IMR-90 (cell line): ENCODE data around the gene TOR3A. TPM values are rescaled to one million over a fixed set of nuclear protein-coding genes. Genes with fewer than 3 reads are reported as not detected.

Source experiments
- ATAC-seq: fragments of 200-7000 bp; cut with Tn5 transposase; 2 replicates; pipeline ENCODE4 v1.9.1; 2020; ENCODE audit warnings: low read depth, mild to moderate bottlenecking, moderate library complexity
- BruUV-seq: library from RNA; stranded (reverse); fragments of 400-500 nt; replicated peaks from 2 replicates; lab custom pipeline; 2021; lab: Mats Ljungman, UMichigan
- CTCF ChIA-PET: fragments of 300-600 bp; formaldehyde crosslinking; extraction: SDS; loops from one replicate; lab custom pipeline; 2021; ENCODE audit warnings: antibody characterized with exemption; lab: Yijun Ruan, JAX
- POLR2A ChIA-PET: fragments of 300-600 bp; sonication (Branson Sonifier 250); formaldehyde crosslinking; loops from one replicate; lab custom pipeline; 2022; ENCODE audit warnings: antibody characterized with exemption; ENCODE audit not compliant: unreplicated experiment; lab: Charles Lee
- DNase-seq: peaks from one replicate; pipeline ENCODE4 v3.0.0; 2013
- H2AFZ ChIP-seq: replicated peaks from 2 replicates; pipeline ENCODE3; 2013; ENCODE audit warnings: low read length, mild to moderate bottlenecking; ENCODE audit not compliant: poor library complexity
- H2AK5ac ChIP-seq: 2 replicates; pipeline ENCODE4 v1.6.1; 2013; ENCODE audit warnings: low read depth, low read length, inconsistent platforms
- H2AK9ac ChIP-seq: replicated peaks from 2 replicates; pipeline ENCODE3; 2013; ENCODE audit warnings: mild to moderate bottlenecking, low read depth, low read length, moderate library complexity; ENCODE audit not compliant: poor library complexity
- H2BK120ac ChIP-seq: 2 replicates; pipeline ENCODE4 v1.6.1; 2013; ENCODE audit warnings: low read depth, low read length, inconsistent platforms
- H2BK15ac ChIP-seq: 3 replicates; pipeline ENCODE4 v1.6.1; 2013; ENCODE audit warnings: low read depth, low read length, inconsistent platforms
- H2BK20ac ChIP-seq: 2 replicates; pipeline ENCODE4 v1.6.1; 2013; ENCODE audit warnings: low read depth, mild to moderate bottlenecking, inconsistent platforms, low read length, moderate library complexity
- H2BK5ac ChIP-seq: 2 replicates; pipeline ENCODE4 v1.6.1; 2013; ENCODE audit warnings: mild to moderate bottlenecking, low read depth, low read length, inconsistent platforms; ENCODE audit not compliant: poor library complexity, severe bottlenecking
- H3K14ac ChIP-seq: replicated peaks from 2 replicates; pipeline ENCODE4 v1.6.1; 2013; ENCODE audit warnings: low read depth, low read length, inconsistent platforms
- H3K18ac ChIP-seq: 2 replicates; pipeline ENCODE4 v1.6.1; 2013; ENCODE audit warnings: low read depth, low read length, control low read depth
- H3K23ac ChIP-seq: 2 replicates; pipeline ENCODE4 v1.6.1; 2013; ENCODE audit warnings: low read depth, low read length, inconsistent platforms
- H3K27ac ChIP-seq: 2 replicates; pipeline ENCODE4 v1.5.1; 2013; ENCODE audit warnings: mild to moderate bottlenecking, control low read depth, low read length; ENCODE audit not compliant: insufficient read depth
- H3K27me3 ChIP-seq: 2 replicates; pipeline ENCODE4 v1.6.1; 2013; ENCODE audit warnings: low read length; ENCODE audit not compliant: control insufficient read depth, insufficient read depth
- H3K36me3 ChIP-seq: 2 replicates; pipeline ENCODE4 v1.6.1; 2013; ENCODE audit warnings: low read length, mixed read lengths; ENCODE audit not compliant: control insufficient read depth, insufficient read depth
- H3K4ac ChIP-seq: 2 replicates; pipeline ENCODE4 v1.6.1; 2013; ENCODE audit warnings: low read depth, low read length, inconsistent platforms
- H3K4me1 ChIP-seq: 2 replicates; pipeline ENCODE4 v1.6.1; 2013; ENCODE audit warnings: low read length, mixed read lengths; ENCODE audit not compliant: control insufficient read depth, insufficient read depth
- H3K4me2 ChIP-seq: 2 replicates; pipeline ENCODE4 v1.6.1; 2013; ENCODE audit warnings: low read depth, mild to moderate bottlenecking, control low read depth, low read length, moderate library complexity
- H3K4me3 ChIP-seq: 2 replicates; pipeline ENCODE4 v1.5.1; 2013; ENCODE audit warnings: low read depth, mild to moderate bottlenecking, control low read depth, low read length, moderate library complexity; ENCODE audit not compliant: insufficient read depth
- H3K56ac ChIP-seq: 2 replicates; pipeline ENCODE4 v1.6.1; 2013; ENCODE audit warnings: low read length, inconsistent platforms; ENCODE audit not compliant: insufficient read depth; ENCODE audit errors: extremely low read depth
- H3K79me1 ChIP-seq, 2 experiments: 2 replicates each; pipeline ENCODE4 v1.6.1; 2013; ENCODE audit warnings: low read length in 2 of 2, inconsistent platforms in 1 of 2, low read depth in 1 of 2
- H3K9ac ChIP-seq: 2 replicates; pipeline ENCODE4 v1.6.1; 2013; ENCODE audit warnings: low read depth, low read length, control low read depth
- H3K9me1 ChIP-seq: 2 replicates; pipeline ENCODE4 v1.6.1; 2013; ENCODE audit warnings: low read length, inconsistent platforms; ENCODE audit not compliant: insufficient read depth
- H3K9me3 ChIP-seq: 2 replicates; pipeline ENCODE4 v1.6.1; 2013; ENCODE audit warnings: low read length; ENCODE audit not compliant: control insufficient read depth, insufficient read depth
- H4K20me1 ChIP-seq: 2 replicates; pipeline ENCODE4 v1.6.1; 2013; ENCODE audit warnings: low read length, inconsistent platforms; ENCODE audit not compliant: insufficient read depth
- H4K5ac ChIP-seq: 2 replicates; pipeline ENCODE4 v1.6.1; 2013; ENCODE audit warnings: mild to moderate bottlenecking, low read depth, low read length, control low read depth
- H4K8ac ChIP-seq, 2 experiments: 2 replicates each; pipeline ENCODE4 v1.6.1; 2013; ENCODE audit warnings: low read depth in 2 of 2, low read length in 2 of 2, control low read depth in 1 of 2, inconsistent platforms in 1 of 2
- H4K91ac ChIP-seq: 2 replicates; pipeline ENCODE4 v1.6.1; 2013; ENCODE audit warnings: low read depth, low read length, inconsistent platforms; ENCODE audit not compliant: insufficient read depth
- BHLHE40 ChIP-seq: fragments of 150-350 bp; IDR thresholded peaks from 2 replicates; pipeline ENCODE4 v1.6.1; 2016; ENCODE audit warnings: mild to moderate bottlenecking, low read depth, low read length
- CEBPB ChIP-seq: IDR thresholded peaks from 2 replicates; pipeline ENCODE4 v1.6.1; 2012; ENCODE audit warnings: low read depth, low read length, improper control_type of control experiment
- CHD1 ChIP-seq: IDR thresholded peaks from 2 replicates; pipeline ENCODE4 v1.6.1; 2012; ENCODE audit warnings: low read depth, low read length, improper control_type of control experiment
- CTCF ChIP-seq: conservative IDR thresholded peaks from 2 replicates; pipeline ENCODE4 v1.5.1; 2012; ENCODE audit warnings: mild to moderate bottlenecking, low read depth, low read length, improper control_type of control experiment
- ELK1 ChIP-seq: fragments of 150-350 bp; IDR thresholded peaks from 2 replicates; pipeline ENCODE4 v1.6.1; 2016; ENCODE audit warnings: low read depth, mild to moderate bottlenecking, low read length, moderate library complexity, borderline replicate concordance
- FOS ChIP-seq: fragments of 150-350 bp; IDR thresholded peaks from 2 replicates; pipeline ENCODE4 v1.6.1; 2016; ENCODE audit warnings: low read depth, low read length
- MAFK ChIP-seq: IDR thresholded peaks from 2 replicates; pipeline ENCODE4 v1.6.1; 2012; ENCODE audit warnings: low read depth, low read length, improper control_type of control experiment
- MAZ ChIP-seq: IDR thresholded peaks from 2 replicates; pipeline ENCODE4 v1.6.1; 2012; ENCODE audit warnings: low read depth, mild to moderate bottlenecking, low read length, improper control_type of control experiment, moderate library complexity, borderline replicate concordance
- MXI1 ChIP-seq: IDR thresholded peaks from 2 replicates; pipeline ENCODE4 v1.6.1; 2012; ENCODE audit warnings: low read depth, mild to moderate bottlenecking, low read length, moderate library complexity, borderline replicate concordance
- NFE2L2 ChIP-seq: fragments of 150-350 bp; IDR thresholded peaks from 2 replicates; pipeline ENCODE4 v1.6.1; 2016; ENCODE audit warnings: low read depth, mild to moderate bottlenecking, low read length
- POLR2A ChIP-seq: IDR thresholded peaks from 2 replicates; pipeline ENCODE4 v1.6.1; 2012; ENCODE audit warnings: mild to moderate bottlenecking, low read depth, low read length
- RAD21 ChIP-seq: IDR thresholded peaks from 2 replicates; pipeline ENCODE4 v1.6.1; 2012; ENCODE audit warnings: low read length, improper control_type of control experiment
- RCOR1 ChIP-seq: IDR thresholded peaks from 2 replicates; pipeline ENCODE4 v1.6.1; 2012; ENCODE audit warnings: mild to moderate bottlenecking, low read length, improper control_type of control experiment; ENCODE audit not compliant: insufficient replicate concordance
- RFX5 ChIP-seq: IDR thresholded peaks from 2 replicates; pipeline ENCODE4 v1.8.0; 2012; ENCODE audit warnings: low read depth, mild to moderate bottlenecking, low read length, moderate library complexity
- SMC3 ChIP-seq: fragments of 150-350 bp; IDR thresholded peaks from 2 replicates; pipeline ENCODE4 v1.6.1; 2016; ENCODE audit warnings: low read depth, mild to moderate bottlenecking, antibody characterized with exemption, low read length, moderate library complexity
- USF2 ChIP-seq: fragments of 150-350 bp; IDR thresholded peaks from 2 replicates; pipeline ENCODE4 v1.6.1; 2017; ENCODE audit warnings: mild to moderate bottlenecking, antibody characterized with exemption, low read length, low read depth
- WGBS, 2 experiments: methylation state at CpG; one replicate each; pipeline versions ENCODE4 v1.1.5 to v1.1.7; 2013; ENCODE audit warnings: missing lambda C conversion rate in 2 of 2; ENCODE audit not compliant: insufficient read length in 1 of 2; ENCODE audit errors: extremely low coverage in 2 of 2; 5-methylcytosine and 5-hydroxymethylcytosine counted together
- dilution Hi-C: fragments of 300-500 bp; cut with HindIII; formaldehyde crosslinking; loops from one replicate; pipeline ENCODE4 v1.14.3; 2018; ENCODE audit warnings: low sequenced_read_pairs; ENCODE audit not compliant: unreplicated experiment
- in situ Hi-C: fragments of 300-500 bp; cut with MboI; formaldehyde crosslinking; loops from 3 replicates; pipeline ENCODE4 v1.14.3; 2019; ENCODE audit warnings: low sequenced_read_pairs, inconsistent platforms, mixed read lengths
- intact Hi-C: fragments of 100-400 bp; cut with micrococcal nuclease; formaldehyde crosslinking; loops from 2 replicates; pipeline ENCODE4 v1.10.0; 2022
- polyA plus RNA-seq, 3 experiments: library from polyadenylated mRNA; depleted of rRNA; stranded (reverse); fragments of >200 nt; gene quantifications; 2 replicates each; pipeline ENCODE4 v1.2.3, GENCODE V29; 2012; ENCODE audit warnings: low replicate concordance in 1 of 3
- total RNA-seq: library from RNA; depleted of rRNA; stranded (reverse); fragments of >200 nt; gene quantifications from 2 replicates; pipeline ENCODE4 v1.2.3, GENCODE V29; 2012

The TOR3A gene
- total and polyA plus RNA-seq, 2 of the 4 experiments (the other 2 are of a cell fraction): 16.8 to 22.2 TPM

GRCh38 chr1:179043907-179044306 lies 38.0 kb upstream of the TOR3A start:
- in situ Hi-C loops: no loop called here
- no peak overlapping the region for H3K4ac ChIP-seq
- no peak overlapping the region for H3K14ac ChIP-seq
- no peak overlapping the region for H2AFZ ChIP-seq
- no peak overlapping the region for H3K4me3 ChIP-seq
- H2BK15ac ChIP-seq: no peak overlapping the region
- DNase-seq (no peak), ATAC-seq (no peak)
- H3K9me1 ChIP-seq: peaks cover 11% of the 10 kb centered on the region; the same call in 1 of the 2 replicates
- WGBS, 2 experiments: 100% methylated on average over 3 of the region's 5 CpGs; no CpG with 5 or more reads in 1 of the 2 experiments
- H3K27ac ChIP-seq: no peak overlapping the region
- H2BK20ac ChIP-seq: no peak overlapping the region
- no peaks in the 10 kb centered on the region for H3K27me3 ChIP-seq
- no peak overlapping the region for H4K8ac ChIP-seq
- dilution Hi-C loops: no loop called here
- H3K23ac ChIP-seq: no peak overlapping the region
- H3K4me1 ChIP-seq: peaks cover 5% of the 10 kb centered on the region
- TF ChIP-seq SMC3 (no peak), MAFK (no peak), CTCF (no peak), USF2 (no peak), RFX5 (no peak), MAZ (no peak), FOS (no peak), BHLHE40 (no peak), RCOR1 (no peak), ELK1 (no peak), CEBPB (no peak), CHD1 (no peak), POLR2A (no peak), RAD21 (no peak), NFE2L2 (no peak), MXI1 (no peak)
- H2BK5ac ChIP-seq: no peak overlapping the region
- intact Hi-C loops: no loop called here
- no peak overlapping the region for H4K91ac ChIP-seq
- H3K4me2 ChIP-seq: no peak overlapping the region
- H3K9me3 ChIP-seq: no peaks in the 10 kb centered on the region
- peaks cover 12% of the 10 kb centered on the region for H4K20me1 ChIP-seq
- no peak overlapping the region for H3K18ac ChIP-seq
- no peaks in the 10 kb centered on the region for H3K36me3 ChIP-seq
- ChIA-PET POLR2A (no interaction called here), CTCF (no interaction called here)
- no peak overlapping the region for H4K5ac ChIP-seq
- peaks cover 27 to 44% of the 10 kb centered on the region in 2 experiments for H3K79me1 ChIP-seq
- no peak overlapping the region for H2AK5ac ChIP-seq
- BruUV-seq: no TSS peak
- no peak overlapping the region for H3K56ac ChIP-seq
- H2BK120ac ChIP-seq: no peak overlapping the region
- no peak overlapping the region for H3K9ac ChIP-seq
- H2AK9ac ChIP-seq: no peak overlapping the region
